GM19455 (cell line): ENCODE measurements around the gene C3orf22.

ENCODE experiments used
- ATAC-seq: cut with Tn5 transposase; IDR thresholded peaks from one replicate; pipeline ENCODE4 v1.9.1; 2021; ENCODE audit not compliant: unreplicated experiment

C3orf22 gene

DNA sequence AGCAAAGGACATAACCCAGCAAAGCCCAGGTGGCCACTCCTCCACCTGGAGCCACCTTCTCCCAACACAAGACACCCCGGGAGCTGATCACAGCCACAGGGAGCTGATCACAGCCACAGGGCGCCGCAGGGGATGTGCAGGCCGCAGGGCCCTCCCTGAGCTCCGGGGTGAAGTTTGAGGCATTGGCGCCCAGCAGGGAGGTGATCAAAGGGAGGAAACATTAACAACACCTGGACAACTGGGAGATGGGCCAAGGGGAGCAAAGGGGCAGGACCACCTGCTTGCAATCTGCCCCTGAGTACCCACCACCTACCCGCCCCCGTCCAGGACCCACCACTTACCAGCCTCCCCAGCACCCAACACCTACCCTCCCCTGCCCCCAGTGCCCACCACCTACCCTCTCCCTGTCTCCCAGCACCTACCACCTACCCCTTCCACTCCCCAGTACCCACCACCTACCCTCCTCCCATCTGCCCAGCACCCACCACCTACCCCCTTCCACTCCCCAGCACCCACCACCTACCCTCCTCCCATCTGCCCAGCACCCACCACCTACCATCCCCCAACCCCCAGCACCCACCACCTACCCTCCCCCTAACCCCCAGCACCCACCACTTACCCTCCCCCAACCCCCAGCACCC is 43.5 kb downstream of the C3orf22 start:
- no peak for ATAC-seq

GRCh38 chr3:126514161-126514560 is 44.6 kb downstream of the C3orf22 start:
- ATAC-seq = no peak

DNA sequence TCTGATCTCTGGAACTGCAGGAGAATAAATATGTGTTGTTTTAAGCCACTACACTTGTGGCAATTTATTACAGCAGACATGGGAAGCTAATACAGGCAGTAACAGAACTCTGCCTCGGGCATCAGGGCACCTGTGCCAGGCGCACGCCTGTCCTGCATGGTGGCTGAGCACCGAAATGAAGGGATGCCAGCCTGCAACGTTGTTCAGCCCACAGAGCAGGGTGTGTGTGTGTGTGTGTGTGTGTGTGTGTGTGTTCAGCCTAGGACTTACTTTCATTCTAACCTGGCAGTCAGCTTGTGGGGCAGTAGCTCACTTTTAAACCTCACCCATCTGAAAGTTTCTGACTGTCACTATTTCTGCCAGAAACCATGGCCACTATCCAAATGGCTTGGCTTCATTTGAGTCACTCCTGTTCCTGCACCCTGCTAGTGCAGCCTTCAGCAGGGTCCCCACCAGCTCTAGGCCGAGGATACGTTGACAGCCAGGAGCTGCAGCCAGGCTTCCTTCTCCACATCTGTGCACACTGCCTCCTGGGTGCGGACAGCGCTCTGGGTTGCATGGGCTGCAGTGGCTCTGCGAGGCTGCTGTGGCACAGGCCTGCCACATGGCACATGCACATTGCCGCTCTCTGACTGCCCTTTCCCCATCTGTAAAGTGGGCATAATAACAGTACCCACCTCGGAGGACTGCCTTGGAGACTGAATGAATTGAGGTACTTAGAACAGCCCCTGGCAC is 45.6 kb downstream of the C3orf22 start:
- no peak for ATAC-seq

DNA sequence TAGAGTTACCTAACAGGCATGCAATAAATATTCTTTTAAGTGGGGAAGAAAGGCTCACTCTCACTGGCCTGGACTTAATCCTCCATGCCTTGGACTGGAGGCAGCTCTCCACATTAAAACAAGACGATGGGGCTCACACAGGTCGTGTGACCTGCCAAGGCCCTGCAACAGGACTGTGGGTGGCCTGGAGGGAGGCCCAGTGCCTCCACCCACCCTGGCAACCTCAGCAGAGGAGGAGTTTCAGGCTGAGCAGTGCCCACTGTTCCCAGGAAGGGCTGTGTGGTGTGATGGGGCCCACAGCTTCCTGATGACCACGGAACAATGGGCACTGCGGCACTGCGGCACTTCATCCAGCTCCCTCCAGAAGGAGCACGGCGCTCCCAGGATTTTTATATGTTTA is 46.7 kb downstream of the C3orf22 start:
- ATAC-seq = no peak

- ATAC-seq = no peak
Measured at GRCh38 chr3:126511291-126511690, 47.4 kb downstream of the C3orf22 start.

DNA sequence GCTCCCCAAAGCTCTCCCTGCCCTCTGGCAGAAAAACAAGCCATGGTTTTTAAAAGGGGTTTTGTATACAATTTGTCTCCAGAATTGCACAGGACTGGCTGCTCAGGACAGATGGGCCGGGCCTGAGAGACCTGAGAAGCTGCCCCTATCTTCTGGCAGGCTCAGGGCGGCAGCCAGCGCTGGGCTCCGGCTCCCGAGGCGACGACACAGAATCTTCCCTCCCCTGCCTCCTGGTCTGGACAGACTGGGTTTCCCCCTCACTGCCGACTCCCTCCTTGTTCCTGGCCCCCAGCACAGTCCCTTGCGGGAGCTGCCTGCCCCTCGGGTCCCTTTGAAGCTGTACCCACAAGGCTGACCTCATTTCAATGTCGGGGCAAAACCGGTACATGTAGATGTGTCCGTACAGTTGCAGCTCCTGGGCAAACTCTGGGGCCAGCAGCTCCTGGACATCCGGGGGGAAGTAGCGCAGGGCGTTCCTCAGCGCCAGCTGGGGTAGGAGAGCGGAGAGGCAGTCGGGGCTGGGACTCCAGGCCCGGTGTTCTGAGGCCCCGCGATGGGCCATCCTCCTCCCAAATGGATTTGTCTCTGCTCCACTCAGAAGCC is 48.3 kb downstream of the C3orf22 start:
- ATAC-seq = no peak

GRCh38 chr3:126509597-126510307 is 49.0 kb downstream of the C3orf22 start:
- no peak for ATAC-seq

- no peak for ATAC-seq
Measured at GRCh38 chr3:126508564-126508964, 50.2 kb downstream of the C3orf22 start.

- ATAC-seq = no peak
Measured at GRCh38 chr3:126507886-126508285, 50.8 kb downstream of the C3orf22 start.

- no peak for ATAC-seq
Measured at GRCh38 chr3:126503701-126504100, 55.0 kb downstream of the C3orf22 start.

DNA sequence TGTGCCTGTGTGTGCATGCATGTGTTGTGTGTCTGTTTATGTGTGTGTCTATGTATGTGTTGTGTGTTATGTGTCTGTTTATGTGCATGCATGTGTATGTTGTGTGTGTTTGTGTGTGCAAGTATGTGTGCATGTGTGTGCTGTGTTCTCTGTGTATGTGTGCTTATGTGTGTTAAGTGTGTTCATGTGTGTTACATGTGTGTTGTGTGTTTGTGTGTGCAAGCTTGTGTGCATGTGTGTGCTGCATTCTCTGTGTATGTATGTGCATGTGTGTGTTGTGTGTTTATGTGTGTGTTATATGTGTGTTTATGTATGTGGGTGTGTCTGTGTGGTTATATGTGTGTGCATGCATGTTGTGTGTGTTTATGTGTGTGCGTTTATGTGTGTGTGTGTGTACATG is 56.1 kb downstream of the C3orf22 start:
- no peak for ATAC-seq

DNA sequence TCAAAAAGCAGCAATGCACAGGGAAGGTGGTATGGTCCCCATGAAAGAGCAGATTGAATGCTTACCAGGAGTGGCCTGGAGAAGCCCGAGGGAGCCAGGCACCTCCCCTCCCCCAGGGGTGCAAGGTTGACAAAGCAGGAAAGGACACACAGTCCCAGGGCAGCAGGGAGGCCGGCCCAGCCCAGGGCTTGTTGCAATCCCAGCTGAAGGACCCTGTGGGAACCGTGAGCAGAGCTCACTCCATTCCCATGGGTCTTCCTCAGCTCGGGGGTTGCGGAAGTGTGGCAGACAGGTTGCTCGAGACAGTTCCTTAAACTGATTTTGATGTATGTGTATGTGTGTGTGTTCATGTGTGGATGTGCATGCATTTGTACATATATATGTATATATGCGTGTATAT is 57.0 kb downstream of the C3orf22 start:
- no peak for ATAC-seq

DNA sequence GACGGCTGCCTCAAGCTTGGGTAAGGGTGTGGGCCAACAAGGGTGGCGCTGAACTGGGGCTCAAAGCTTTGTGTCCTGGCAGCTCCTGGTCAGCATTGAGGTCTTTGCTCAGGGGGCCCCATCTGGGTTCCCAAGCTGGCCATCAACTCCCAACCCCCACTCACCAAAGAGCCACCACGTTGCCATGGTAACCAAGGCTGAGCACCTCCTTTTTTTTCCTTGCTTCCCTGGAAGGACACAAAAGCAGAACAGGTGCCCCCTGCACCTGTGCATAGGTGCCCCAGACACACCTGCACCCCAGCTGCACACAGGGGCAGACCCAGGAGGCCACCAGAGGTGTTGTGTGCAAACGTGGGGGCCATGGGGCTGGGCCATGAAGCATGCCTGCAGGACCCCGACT is 57.7 kb downstream of the C3orf22 start:
- no peak for ATAC-seq

DNA sequence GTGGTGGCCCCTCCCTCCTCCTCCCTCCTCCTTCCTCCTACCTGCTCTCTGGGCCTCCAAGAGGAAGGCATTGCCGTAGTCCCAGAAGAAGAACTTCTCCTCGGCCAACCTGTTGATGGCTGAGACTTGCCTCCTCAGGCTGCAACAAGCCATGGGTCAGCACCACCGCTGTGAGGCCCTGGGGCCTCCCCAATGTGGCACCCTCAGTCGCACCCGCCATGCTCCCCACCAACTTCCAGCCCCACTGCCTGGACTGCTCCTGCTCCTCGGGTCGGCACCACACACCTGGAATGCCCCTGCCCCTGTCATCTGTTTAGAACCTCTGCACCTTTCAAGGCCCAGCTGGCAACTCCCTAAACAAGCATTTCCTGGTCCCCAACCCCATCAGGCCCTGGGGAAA is 58.7 kb downstream of the C3orf22 start:
- ATAC-seq = no peak
